ENCODE data around the gene DOHH. TPM values are rescaled to one million over a fixed set of nuclear protein-coding genes. Genes with fewer than 3 reads are reported as not detected.
A peak's percentile ranks its signal among the peaks of the same experiment; 100 is the strongest.

The DOHH gene
- total RNA-seq, 3 donors from 2014 or later, result 7.6 to 11.1 (median 10.4) TPM

DNA sequence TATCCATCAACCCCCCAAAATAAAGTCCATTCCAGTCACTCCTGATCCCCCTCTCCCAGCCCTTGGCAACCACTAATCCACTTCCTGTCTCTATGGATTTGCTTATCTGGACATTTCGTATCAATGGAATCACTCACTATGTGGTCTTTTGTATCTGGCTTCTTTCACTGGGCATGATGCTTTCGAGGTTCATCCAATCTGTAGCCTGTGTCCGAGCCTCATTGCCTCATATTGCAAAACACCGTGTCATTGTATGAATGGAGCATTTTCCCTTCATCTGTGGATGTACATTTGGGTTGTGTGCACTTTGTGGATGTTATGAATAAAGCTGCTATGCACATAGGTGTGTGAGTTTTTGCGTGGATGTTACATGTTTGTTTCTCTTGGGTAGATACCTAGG, 4.3 kb upstream of the DOHH start:
- no peak for ATAC-seq
- intact Hi-C loops (cut with DNase I, micrococcal nuclease), result no loop called here
- TF ChIP-seq CTCF (IDR thresholded peaks at IDR 0.05), result no peak
- DNase-seq, result no peak
- no peaks in the 10 kb centered on the region for H3K9me3 ChIP-seq
- H3K4me3 ChIP-seq, result no peak overlapping the region
- no peaks in the 10 kb centered on the region for H3K36me3 ChIP-seq (ENCODE audit: low read depth)
- peaks cover 22% of the 10 kb centered on the region for H3K4me1 ChIP-seq (ENCODE audit: low read depth)

- H3K9me3 ChIP-seq, result no peaks in the 10 kb centered on the region
- no peak for DNase-seq
- ATAC-seq, result no peak
- TF ChIP-seq CTCF (IDR thresholded peaks at IDR 0.05), result no peak
- no peak overlapping the region for H3K4me3 ChIP-seq
- intact Hi-C loops (cut with DNase I, micrococcal nuclease), result no loop called here
- no peaks in the 10 kb centered on the region for H3K36me3 ChIP-seq (ENCODE audit: low read depth)
- peaks cover 25% of the 10 kb centered on the region for H3K4me1 ChIP-seq (ENCODE audit: low read depth)
Observed at GRCh38 chr19:3503036-3503572, 2.6 kb upstream of the DOHH start.

DNA sequence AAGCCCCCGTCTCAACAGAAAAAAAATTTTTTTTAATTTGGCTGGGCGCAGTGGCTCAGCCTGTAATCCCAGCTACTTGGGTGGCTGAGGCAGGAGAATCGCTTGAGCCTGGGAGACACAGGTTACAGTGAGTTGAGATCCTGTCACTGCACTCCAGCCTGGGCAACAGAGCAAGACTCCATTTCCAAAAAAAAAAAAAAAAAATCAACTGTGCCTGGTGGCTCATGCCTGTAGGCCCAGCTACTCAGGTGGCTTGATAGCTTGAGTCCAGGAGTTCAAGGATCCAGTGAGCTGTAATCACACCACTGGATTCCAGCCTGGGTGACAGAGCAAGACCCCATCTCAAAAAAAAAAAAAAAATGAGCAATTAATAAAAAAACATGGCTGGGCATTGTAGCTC, 1.3 kb upstream of the DOHH start:
- Histone ChIP-seq H3K4me3 (no peak overlapping the region), H3K9me3 (no peaks in the 10 kb centered on the region), H3K4me1 (ENCODE audit: low read depth) (peaks cover 18% of the 10 kb centered on the region), H3K36me3 (ENCODE audit: low read depth) (no peaks in the 10 kb centered on the region)
- intact Hi-C loops (cut with DNase I, micrococcal nuclease), result no loop called here
- no peak for ATAC-seq
- no peak for DNase-seq
- no peak for TF ChIP-seq CTCF (IDR thresholded peaks at IDR 0.05)

DNA sequence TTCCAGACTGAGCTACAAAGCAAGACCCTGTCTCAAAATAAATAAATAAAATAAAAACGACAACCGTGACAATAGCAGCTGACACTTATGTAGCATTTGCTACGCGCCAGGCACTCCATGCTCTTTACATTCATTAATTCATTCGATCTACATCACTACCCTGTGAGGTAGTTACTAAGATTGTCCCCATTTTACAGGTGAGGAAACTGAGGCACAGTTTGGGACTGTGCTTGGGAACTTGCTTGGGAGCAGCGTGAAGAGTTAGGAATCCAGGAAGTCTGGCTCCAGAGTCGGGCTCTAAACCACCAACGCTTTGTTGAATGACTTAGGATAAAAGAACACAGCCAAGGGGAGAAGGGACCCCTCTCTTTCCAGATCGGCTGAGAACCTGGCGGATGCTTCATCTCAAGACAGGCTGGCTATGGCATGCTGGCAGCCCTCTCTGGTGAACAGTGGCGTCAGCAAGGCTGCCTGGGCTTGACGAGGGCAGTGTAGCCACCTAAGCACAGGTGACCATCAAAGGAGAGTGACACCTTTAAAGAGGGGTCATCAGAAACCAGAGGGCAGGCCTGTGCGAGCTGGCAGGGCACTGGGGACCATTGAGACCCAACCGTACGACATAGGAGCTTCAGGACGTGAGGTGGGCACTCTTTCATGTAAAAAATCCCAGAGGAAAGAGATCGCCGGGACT, 591 bp downstream of the DOHH start:
- intact Hi-C loops (cut with DNase I, micrococcal nuclease), result no loop called here
- Histone ChIP-seq H3K9me3 (no peaks in the 10 kb centered on the region), H3K4me1 (ENCODE audit: low read depth) (peaks cover 15% of the 10 kb centered on the region), H3K4me3 (peak overlapping the region; percentile 76), H3K36me3 (ENCODE audit: low read depth) (no peaks in the 10 kb centered on the region)
- DNase-seq (no peak), ATAC-seq (peak; percentile 26)
- no peak for TF ChIP-seq CTCF (IDR thresholded peaks at IDR 0.05)

DNA sequence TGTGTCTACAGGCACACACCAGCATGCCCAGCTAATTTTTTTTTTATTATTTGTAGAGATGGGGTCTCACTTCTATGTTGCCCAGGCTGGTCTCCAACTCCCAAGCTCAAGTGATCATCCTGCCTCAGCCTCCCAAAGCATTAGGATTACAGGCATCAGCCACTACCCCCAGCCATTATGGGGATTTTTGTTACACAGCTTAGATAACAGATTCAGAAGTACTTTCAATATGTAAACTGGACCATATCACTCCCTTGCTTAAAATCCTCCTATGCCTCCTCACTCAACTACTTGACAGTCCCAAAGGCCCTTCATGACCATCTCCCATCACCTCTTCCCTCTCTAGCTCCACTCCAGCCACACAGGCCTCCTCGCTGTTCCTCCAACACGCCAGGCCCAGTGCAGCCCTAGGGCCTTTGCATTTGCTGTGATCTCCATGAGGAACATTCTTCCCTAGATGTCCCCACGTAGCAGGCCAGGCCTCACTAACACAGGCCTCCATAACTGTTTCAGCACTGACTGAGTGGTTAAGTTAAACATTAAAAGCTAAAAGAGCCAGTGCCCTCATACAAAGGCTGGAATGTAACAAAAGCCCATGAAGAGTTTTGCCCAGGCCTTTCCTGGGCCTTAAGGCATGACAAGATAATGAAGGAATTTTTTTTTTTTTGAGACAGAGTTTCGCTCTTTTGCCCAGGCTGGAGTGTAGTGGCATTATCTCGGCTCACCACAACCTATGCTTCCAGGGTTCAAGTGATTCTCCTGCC, 2.5 kb downstream of the DOHH start:
- ATAC-seq, result no peak
- Histone ChIP-seq H3K36me3 (ENCODE audit: low read depth) (no peaks in the 10 kb centered on the region), H3K4me1 (ENCODE audit: low read depth) (peaks cover 15% of the 10 kb centered on the region), H3K9me3 (no peaks in the 10 kb centered on the region), H3K4me3 (no peak overlapping the region)
- intact Hi-C loops (cut with DNase I, micrococcal nuclease), result no loop called here
- no peak for TF ChIP-seq CTCF (IDR thresholded peaks at IDR 0.05)
- DNase-seq, result no peak
